Measurements from ENCODE around the gene SLC13A4.
"Not testable (repeated sequence)": the region's sequence is repeated elsewhere in the genome, so short reads cannot be mapped to it uniquely, and the experiment has no call there.

SLC13A4 gene

DNA sequence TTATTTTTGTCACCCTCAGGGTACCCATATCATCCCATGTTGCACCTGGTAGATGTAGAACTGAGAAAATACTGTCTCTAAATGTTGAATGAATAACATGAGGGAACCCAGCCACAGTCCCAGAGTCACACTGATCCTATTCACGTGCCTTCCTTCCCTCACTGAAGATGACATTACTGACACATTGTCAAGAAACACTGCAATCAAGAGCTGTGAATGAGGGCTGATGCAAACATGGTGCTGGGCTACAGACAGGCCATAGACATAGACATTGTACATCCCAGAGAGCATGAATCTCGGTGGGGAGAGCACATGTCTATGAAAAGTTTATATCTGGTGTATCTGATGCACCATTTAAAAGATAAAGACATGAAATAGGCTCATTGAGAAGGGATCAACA lies 9.8 kb downstream of the SLC13A4 start:
- no peak for DNase-seq (ENCODE audit: low read depth)

DNA sequence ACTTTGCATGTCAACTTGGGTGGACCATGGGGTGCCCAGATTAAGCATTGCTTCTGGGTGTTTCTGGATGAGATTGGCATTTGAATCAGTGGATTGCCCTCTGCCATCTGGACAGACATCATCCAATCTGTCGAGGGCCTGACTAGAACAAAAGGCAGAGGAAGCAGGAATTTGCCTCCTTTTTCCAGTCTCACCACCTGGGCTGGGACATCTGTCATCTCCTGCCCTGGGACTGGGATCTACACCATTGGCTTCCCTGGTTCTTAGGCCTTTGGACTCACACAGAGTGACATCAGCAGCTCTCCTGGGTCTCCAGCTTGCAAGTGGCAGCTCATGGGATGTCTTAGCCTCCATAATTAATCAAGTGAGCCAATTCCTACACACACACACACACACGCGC lies 10.3 kb downstream of the SLC13A4 start:
- DNase-seq (ENCODE audit: low read depth), result no peak

DNA sequence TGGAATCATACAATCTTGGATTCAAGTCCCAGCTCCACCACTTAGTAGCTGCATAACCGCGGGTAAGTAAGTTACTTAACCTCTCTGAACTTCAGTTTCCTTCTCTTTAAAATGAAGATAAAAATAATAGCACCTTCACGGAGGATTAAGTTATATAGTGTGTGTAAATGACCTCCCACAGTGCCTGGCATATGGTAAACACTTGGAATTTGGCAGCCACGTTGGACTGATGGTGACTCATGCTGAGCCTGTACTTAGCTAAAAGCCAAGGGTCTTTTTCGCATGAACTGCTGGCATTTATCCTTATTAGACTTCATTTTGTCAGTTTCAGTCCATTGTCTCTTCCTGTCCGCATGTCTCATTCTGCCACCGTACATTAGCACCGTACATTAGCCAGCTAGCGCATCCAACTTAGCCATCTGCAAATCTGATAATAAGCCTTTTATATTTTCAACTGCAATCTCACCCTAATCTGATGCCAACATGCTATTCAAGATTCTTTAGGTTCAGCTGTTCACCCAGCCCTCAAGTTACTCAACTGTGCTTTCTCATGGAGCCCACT lies 11.2 kb downstream of the SLC13A4 start:
- DNase-seq (ENCODE audit: low read depth), result no peak

DNA sequence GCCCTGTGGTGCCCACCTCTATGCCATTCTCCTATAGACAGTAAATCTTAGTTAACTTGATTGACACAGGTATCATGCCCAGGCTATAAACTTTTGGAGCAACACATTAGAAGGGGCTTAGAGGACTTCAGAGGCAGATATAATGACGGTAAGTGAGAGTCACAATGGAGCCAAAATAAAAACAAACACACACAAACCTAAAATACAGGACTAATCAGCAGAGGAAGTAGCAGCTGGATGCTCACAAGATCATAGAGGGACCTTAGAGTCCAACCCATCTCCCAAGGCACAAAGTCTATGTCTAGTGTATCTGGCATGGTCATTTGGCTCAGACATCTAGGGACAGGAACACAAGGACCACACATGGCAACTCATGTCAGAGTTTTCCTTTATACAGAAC lies 12.3 kb downstream of the SLC13A4 start:
- no peak for DNase-seq (ENCODE audit: low read depth)

DNA sequence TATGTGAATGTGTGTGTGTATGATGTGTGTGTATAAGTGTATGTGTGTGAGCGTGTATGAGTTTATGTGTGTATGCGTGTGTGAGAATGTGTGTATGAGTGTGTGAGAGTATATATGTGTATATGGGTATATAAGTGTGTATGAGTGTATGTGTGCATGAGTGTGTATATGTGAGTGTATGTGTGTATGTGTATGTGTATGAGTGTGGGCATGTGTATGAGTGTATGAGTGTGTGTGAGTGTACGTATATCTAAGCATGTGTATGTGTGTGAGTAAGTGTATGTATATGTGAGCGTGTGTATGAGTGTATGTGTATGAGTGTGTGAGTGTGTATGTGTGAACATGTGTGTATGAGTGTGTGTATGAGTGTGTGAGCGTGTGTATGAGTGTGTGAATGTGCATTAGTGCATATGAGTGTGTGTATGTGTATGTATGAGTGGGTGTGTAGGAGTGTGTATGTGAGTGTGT lies 12.9 kb downstream of the SLC13A4 start:
- no peak for DNase-seq (ENCODE audit: low read depth)

DNA sequence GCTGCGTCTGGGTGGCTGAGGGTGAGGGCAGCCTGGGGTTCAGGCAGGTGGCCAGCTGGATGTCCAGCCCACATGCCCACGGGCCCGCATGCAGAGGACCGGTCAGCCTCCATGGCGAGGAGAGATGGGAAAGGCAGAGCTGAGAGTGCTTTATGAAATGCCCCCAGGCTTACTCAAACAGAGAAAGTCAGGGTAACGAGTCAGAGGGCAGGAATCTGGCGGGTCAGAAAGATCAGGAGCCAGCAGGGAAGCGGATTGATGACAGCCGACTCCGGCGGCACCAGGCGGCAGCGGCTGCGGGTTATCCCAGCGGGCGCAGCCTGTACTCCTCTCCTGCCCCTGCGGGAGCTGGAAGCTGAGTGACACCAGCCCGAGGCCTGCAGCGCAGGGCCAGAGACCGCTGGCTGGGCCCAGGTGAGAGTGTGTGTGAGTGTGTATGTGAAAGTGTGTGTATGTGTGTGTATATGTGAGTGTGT lies 13.4 kb downstream of the SLC13A4 start:
- DNase-seq (ENCODE audit: low read depth), result no peak

DNA sequence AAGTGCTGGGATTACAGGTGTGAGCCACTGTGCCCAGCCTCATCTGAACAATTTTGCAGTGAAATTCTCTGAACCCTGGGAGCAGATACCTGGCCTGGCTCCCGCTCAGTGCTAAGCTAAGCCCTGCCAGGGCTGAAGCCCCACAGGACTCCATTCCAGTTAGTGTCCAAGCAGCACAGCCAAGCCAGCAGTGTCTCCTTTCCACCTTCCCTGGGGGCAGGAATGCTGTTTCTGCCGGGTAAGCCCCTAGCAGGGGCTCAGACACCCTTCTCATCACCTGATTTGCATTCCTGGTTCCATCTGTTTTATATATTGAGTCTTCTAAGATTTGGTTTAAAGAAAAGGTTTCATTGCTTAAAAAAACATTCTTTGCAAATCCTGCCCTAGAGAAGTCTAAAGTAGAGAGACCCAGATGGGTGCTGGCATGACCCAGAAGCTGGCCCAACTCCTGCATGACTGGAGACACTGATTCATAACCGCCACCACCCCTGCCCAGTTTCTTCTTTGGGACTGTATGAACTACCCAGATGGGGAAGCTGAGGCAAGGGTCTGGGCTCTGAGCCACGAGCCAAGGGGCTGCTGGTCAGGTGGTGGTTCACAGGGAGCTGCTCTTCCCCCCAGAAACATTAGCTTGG lies 14.0 kb downstream of the SLC13A4 start:
- DNase-seq (ENCODE audit: low read depth), result no peak

DNA sequence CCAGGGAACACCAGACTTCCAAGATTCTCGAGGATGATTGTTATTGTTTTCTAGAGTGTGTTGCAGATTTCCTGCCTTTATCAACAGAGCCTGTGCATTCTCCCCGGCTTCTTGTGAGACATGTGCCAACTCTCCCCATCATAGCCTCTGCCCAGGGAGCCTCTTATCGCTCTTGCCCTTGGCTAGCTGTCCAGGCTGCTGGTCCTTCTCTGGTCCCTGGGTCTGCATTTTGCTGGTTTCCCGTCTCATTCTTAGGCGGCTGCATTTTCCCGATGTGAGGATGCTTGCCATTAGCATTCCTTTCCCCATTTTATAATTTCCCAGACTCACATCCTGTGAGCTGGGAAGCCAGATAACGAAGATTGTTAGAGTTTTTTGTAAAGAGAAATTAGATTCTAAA lies 15.2 kb downstream of the SLC13A4 start:
- DNase-seq (ENCODE audit: low read depth), result no peak

DNA sequence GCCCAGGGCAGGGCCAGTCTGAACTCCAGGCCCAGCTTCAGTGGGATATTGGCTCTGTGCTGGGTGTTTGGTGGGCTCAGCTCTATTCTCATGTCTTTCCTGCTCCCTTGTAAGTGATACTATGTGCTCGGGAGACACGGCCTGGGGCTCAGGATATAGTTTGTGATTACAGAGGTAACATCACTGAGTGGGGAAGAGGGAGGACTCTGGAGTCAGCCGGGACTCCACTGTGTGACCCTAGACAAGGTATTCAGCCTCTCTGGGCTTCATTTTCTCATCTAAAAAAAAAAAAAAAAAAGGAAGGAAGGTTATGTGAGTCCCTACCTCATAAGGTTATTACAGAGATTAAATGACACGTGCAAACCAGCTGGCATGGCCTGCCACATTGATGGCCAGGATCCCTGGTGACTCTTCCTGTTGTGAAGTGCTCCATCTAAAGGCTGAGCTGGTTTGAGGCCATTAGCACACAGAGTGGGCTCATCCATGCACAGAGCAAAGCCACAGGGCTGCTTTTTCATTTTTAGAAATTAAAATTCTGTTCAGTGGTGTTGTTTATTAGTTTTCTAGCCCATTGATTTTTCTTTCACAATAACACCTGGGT lies 15.7 kb downstream of the SLC13A4 start:
- no peak for DNase-seq (ENCODE audit: low read depth)

DNA sequence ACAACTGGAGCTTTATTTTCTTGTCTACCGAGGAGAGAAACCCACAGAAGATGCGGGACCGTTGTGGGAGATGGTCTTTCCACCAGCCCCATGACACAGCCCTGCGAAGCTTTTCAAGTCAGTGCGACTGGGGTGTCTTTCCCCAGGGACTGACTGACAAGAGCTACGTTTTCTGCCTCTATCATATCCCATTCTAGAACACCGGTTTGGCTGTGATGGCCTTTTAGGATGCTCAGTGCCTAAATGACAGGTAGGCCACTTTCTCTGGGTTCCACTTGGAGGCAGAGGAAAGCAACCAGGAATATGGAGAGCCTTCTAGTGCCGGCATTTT lies 16.9 kb downstream of the SLC13A4 start:
- DNase-seq (ENCODE audit: low read depth), result no peak

DNA sequence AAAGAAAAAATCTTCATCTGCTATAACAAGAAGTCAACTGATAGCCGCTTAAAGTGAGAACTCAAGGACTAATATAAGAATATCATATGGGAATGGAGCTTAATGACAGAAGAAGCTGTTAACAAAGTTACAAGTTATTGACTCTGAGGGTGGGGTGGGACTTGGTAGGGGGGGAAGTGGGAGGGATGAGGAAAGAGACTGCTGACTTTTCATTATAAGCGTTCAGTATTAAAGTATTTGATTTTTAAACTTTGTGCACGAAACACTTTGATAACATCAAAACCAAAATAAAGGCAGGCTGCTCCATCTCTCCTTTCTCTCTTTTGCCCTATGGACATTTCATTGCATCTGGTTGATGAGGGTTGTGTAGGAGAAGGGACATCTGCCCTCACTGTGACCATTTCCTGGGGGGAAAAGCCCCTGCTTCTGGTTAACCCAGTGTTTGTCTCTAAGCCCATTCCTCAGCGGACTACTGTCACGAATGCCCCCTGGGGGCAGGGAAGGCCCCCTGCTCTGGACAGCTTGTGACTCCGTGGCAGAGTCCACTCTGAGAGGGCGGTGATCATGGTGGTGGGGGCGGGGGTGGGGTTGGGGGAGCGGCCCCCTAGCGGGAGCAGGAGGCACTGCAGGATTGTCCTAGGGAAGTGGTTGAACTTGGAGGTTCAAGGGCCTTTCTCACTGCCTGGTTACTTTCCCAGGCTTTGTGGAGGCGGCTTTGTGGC lies 17.4 kb downstream of the SLC13A4 start:
- peak; percentile 12 for DNase-seq (ENCODE audit: low read depth)

DNA sequence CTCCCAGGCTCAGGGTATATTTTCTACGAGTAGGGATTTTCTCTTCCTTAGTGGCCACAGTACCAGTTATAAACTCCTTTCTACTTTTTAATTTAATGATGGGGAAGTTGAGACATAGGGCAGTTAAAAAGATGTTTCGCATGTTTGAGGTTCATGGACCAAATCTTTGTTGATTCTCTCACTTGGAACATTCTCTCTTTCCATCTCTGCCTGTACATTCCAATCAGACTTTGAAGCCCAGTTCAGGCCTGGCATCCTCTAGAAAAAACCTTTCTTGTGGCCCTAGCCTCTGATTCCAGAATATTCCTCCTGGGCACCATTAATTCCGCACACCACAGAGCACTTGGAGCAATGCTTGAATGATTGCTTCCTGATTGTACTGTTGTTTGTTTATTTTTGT lies 18.5 kb downstream of the SLC13A4 start:
- no peak for DNase-seq (ENCODE audit: low read depth)

DNA sequence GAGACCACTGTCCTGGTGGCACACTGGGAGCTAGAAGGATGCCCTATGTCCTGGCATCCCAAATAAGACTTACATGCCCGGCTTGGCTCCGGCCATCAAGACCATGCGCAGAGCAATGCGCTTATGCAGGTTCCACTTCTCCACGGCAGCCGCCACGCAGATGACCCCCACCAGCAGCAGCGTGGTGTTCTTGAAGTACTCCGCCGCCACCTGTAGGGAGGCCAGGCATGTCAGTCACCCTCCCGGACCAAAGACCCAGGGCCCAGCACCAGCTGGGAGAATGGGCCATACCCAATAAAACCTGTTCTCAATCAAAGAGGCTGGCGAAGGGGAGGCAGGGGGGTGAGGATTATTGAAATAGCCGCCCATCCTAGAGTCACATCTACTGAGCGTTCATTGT lies 19.9 kb downstream of the SLC13A4 start:
- no peak for DNase-seq (ENCODE audit: low read depth)

DNA sequence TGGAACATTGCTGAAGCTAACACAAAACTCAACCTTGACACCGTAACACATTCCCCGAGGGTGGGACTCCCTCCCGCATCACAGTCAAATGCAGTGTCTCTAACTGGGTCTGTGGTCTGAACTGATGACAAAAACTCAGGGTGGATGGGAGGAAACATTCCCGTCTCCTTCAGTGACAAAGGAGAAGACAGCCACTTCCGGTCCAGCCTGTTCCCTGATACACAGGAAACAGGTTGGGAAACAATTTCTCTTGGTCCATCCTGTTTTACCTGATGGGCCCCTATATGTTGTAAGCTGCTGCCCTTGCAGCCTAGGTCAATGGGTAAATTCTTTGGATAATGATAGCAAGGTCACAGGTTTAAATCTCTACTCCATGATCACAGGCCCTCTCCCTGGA lies 20.4 kb downstream of the SLC13A4 start:
- no peak for DNase-seq (ENCODE audit: low read depth)

DNA sequence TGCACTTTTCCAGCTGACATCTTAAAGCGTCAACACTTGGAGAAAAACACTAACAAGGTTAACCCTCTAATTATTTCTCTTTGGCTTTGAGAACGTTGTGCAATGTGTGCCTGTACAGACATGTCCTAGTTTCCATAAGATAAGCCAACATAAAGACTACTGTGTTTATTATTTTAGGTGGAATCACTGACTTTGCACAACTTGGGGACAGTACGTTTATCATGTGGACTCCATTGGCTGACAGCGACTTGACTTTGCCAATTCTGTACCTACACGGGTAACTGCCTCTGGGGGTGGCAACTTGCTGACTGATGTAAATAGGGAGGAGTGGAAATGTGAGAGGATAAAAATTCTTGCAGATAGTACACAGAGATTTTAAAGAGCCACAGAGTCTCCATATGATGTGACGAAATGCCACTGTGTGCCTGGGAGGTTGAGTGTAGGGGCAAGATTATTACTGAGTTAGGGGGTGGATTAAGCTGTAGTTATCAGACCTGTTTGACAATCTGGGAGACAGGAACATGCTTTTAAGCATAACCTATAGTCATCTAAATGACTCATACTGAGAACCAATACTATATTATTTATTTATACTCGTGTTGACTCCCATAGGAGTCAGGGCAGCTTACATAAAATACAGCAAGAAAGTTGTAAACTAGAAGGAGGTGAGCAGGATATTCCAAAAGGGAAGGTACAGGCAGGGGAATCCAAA lies 21.0 kb downstream of the SLC13A4 start:
- no peak for DNase-seq (ENCODE audit: low read depth)

DNA sequence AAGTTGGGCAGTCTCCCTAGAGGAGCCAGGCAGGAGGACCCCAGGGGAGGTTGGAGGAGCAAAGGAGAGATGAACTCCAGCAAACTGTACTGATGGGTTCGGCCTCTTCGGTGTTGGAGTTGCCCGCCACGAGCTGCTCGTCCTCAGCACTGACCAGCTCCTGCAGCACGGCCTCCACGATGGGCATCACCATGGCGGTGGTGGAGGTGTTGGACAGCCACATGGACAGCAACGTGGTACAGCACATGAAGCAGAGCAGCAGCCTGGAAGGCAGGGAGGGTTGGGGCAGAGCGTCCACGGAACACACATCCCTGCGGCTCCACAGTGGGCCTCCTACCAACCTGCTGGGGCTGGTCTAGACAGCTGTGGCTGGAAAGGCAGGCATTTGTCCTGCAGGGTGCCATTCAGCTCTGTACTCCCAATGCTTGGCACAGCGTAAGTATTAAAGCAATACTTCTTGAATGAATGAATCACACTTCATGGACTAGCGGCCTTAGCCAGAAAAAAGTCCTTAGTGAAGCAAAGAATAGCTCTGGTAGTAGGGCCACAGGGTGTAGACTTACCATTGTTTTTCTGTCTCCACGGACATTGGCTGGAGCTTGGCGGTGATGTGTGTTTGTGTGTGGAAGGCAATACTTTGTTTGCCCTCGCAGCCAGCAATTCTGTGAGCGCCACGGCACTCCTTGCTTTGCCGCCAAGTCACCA lies 21.8 kb downstream of the SLC13A4 start:
- DNase-seq (ENCODE audit: low read depth), result no peak

DNA sequence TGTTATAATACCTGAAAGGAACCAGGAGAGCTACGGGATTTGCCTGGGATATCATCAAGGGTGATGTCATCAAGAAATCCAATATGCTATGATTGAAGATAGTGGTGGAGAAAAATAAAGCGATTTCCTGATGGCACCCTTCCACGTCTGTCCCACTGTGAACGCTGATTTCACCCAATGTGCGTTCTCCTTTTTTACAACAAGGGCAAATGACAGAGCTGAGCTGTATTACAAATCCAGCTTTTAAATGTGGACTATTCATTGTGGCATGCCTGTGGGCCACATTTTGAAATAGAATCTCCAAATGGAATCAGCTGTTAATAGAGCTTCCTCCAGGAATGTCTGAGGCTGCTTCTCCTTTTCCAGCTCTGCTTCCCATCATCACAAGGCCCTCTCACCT lies 23.3 kb downstream of the SLC13A4 start:
- DNase-seq (ENCODE audit: low read depth), result no peak

DNA sequence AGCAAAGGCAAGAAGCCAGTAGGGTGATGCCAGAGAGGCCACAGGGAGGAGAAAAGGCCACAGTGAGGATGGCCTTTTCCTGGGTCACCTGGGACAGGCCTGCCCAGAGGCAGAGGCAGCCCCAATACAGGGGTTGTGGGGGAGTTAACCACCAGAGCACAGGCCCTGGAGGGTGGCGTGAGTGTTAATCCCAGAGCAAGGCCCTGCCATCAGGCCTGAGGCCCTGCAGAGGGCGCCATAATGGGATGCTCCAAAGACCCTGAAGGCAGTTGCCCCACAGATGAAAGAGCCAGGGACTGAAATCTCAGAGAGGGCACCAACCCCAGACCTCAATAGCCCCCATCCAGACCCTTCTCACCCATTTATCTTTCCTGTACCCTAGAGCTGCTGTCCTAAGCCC lies 23.9 kb downstream of the SLC13A4 start:
- peak; percentile 5 for DNase-seq (ENCODE audit: low read depth)

DNA sequence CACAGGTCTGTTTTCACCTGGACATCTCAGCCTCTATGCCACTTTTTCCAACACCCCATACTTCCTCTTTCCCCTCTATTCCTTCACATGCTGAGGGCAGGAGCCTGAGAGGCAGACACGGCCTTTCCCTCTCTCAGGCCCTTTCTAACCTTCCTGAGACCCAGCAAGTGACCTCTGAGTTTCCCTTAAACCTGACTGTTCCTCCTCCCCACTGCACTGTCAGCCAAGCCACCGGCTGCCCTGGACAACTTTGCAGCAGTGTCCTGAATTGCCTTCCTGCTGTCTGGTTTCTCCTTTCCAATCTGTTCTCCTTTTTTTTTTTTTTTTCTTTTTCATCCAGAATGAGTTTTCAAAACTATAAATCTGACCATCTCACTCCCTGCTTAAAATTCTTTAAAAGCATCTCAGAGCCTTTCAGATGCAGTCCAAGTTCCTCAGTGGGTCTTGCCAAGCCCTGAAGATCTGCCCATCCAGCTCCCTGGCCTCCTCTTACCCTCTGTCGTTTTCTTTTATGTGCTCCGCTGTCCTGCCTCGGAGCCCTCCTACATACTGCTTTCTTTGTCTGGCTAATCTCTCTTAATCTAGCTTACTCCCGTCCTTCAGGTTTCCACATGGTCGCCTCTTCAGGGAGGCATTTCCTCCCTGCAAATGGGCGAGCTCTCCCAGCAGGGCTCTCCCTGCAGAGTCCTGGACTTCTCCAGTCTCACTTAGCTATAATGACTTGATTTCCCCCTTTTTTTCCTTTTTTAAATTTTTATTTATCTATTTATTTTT lies 30.5 kb downstream of the SLC13A4 start:
- DNase-seq (ENCODE audit: low read depth), result no peak

DNA sequence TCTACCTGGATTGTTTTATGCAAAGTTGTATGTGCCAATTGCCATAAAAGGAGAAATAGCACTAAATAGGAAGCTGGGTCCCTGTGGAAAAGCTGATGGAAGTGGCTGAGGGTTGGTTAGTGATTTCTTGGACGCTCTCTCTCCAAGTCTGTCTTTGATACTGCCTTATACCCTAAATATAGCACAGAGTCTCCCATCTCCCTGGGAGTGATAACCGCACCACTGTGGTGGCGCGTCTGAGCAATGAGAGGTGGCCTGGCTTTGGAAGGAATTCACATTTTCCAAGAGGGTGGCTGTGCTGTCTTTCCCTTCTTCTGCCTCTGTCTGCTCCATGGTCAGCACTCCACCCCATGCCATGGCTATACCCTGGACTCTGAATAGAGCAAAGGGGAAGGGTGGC lies 34.4 kb downstream of the SLC13A4 start:
- no peak for DNase-seq (ENCODE audit: low read depth)

DNA sequence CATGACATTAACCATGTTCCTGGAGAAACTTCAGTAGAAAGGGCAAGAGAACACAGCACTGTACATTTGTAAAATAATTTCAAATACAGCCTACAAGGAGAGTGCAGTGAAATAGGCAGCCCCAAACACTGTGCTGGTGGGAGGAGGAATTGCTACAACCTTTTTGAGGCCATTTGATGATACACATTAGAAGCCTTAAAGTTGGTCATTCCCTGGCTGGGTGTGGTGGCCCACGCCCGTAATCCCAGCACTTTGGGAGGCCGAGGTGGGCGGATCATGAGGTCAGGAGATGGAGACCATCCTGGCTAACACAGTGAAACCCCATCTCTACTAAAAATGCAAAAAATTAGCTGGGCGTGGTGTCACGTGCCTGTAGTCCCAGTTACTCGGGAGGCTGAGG lies 35.4 kb downstream of the SLC13A4 start:
- DNase-seq (ENCODE audit: low read depth), result not testable (repeated sequence)

All from activated T-cell treated with anti-CD3 and anti-CD28 coated beads for 48 hours (primary cell).